ENCODE results near the gene PRR30.
"Not testable (repeated sequence)": the region's sequence is repeated elsewhere in the genome, so short reads cannot be mapped to it uniquely, and the experiment has no call there.

The PRR30 gene

GRCh38 chr2:27128668-27129571, 10.3 kb downstream of the PRR30 start:
- no peak for DNase-seq (ENCODE audit: low read depth in 2 of 2)

GRCh38 chr2:27127883-27128667, 11.1 kb downstream of the PRR30 start:
- DNase-seq (ENCODE audit: low read depth in 2 of 2), result no peak

GRCh38 chr2:27126252-27126710, 12.9 kb downstream of the PRR30 start:
- DNase-seq (ENCODE audit: low read depth in 2 of 2), result no peak

DNA sequence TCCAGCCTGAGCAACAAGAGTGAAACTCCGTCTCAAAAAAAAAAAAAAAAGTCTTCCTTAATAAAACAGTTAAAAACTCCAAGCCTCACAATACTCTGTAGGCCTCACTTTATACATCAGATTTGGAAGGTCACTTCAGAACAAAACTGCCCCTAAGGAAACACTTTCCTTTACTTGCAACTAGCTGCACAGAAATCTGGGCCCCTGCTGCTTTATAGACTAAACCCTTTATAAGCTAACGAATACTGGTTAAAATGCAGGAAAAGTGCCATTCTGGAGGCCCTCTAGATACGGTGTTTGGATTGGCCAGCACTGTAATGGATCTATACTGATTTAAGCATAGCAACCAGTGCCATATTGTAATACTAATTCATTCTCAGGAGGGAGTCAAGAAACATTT, 14.1 kb downstream of the PRR30 start:
- no peak for DNase-seq (ENCODE audit: low read depth in 2 of 2)

DNA sequence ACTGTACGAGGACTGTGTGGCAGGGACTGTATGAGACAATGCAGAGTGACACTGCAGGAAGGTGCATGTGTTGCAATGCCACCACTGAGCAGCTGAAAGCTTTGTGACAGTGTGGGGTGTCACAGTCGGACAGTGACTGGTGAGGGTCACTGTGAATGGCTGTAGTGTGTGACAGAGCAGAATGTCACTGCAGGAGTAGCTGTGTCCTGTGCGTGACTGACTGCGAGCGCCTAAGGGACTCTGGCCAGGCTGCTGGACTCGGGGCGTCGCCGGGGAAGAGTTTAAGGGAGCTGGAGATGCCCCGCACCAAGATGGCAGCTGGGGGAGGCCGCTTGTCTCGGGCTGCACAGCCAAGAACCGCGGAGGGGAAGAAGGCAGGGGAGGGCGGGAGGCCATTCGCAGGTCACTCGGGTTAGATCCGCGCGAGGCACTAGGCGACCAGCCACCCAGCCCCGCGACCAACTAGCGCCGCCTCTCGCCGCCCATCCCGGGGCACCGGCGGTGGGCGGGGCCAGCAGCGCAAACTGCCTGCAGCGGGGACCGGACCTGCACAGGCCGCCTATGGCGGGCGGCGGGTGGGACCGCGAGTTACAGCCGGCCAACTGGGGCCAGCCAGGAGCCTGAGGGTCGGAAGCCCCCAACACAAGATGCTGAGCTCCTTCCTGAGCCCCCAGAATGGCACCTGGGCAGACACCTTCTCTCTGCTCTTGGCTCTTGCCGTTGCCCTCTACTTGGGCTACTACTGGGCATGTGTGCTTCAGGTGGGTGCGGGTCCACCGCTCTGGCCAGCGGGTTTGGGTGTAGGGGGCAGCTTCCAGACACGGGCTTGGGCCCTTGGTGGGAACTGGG, 15.7 kb downstream of the PRR30 start, which contains the start of gene ABHD1:
ABHD1 (plus strand) TSS at position 514 of the 849 bp plus-strand sequence; CDS start at position 648, 134 bp downstream.
- DNase-seq (ENCODE audit: low read depth in 2 of 2), result peak; percentile 28 to 40

GRCh38 chr2:27122791-27123190, 16.4 kb downstream of the PRR30 start:
- no peak for DNase-seq (ENCODE audit: low read depth in 2 of 2)

- no peak for DNase-seq (ENCODE audit: low read depth in 2 of 2)
Observed at GRCh38 chr2:27121906-27122305, 17.3 kb downstream of the PRR30 start.

GRCh38 chr2:27119330-27119670, 19.9 kb downstream of the PRR30 start:
- DNase-seq (ENCODE audit: low read depth in 2 of 2), result not testable (repeated sequence)

GRCh38 chr2:27118525-27119329, 20.5 kb downstream of the PRR30 start, which contains the start of gene CGREF1:
Gene CGREF1, minus strand, starts transcription at chr2:27119128. Its CDS starts 14,762 bp downstream, at chr2:27104366.
- no peak for DNase-seq (ENCODE audit: low read depth in 2 of 2)

DNA sequence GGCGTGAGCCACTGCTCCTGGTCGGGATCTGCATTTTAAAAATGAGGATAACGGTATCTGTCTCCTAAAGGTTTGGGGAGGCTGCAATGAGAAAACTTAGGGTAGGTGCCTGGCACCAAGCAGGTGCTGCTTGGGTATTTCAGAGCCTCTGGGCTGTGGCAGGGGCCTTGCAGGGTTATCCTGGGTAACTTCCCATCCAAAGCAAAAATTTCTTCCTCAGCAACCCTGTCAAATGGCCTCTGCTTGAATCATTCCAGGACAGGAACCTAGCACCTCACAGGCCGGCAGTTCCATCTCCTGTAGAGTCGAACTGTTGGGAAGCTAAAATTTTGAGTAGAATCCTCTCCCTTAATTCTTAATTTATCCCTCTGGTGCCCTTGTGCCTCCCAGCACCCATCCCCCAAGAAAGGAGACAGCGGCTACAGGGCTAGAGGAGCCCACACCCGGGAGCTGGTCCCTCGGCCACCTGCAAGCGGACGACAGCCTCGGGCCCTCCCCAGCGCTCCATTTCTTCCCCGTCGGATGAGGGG, 21.1 kb downstream of the PRR30 start:
- no peak for DNase-seq (ENCODE audit: low read depth in 2 of 2)

GRCh38 chr2:27115519-27115918, 23.7 kb downstream of the PRR30 start:
- DNase-seq (ENCODE audit: low read depth in 2 of 2), result no peak

DNA sequence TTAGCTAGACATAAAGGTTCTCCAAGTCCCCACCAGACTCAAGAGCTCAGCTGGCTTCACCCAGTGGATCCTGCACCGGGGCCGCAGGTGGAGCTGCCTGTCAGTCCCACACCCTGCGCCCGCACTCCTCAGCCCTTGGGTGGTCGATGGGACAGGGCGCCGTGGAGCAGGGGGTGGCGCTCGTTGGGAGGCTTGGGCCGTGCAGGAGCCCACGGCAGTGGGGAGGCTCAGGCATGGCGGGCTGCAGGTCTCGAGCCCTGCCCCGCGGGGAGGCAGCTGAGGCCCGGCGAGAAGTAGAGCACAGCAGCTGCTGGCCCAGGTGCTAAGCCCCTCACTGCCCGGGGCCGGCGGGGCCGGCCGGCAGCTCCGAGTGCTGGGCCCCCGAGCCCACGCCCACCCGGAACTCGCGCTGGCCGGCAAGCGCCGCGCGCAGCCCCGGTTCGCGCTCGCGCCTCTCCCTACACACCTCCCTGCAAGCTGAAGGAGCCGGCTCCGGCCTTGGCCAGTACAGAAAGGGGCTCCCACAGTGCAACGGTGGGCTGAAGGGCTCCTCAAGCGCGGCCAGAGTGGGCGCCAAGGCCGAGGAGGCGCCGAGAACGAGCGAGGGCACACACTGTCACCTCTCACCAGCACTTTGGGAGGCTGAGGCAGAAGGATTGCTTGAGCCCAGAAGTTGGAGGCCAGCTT, 27.7 kb downstream of the PRR30 start:
- not testable (repeated sequence) for DNase-seq (ENCODE audit: low read depth in 2 of 2)

GRCh38 chr2:27110603-27111352, 28.4 kb downstream of the PRR30 start:
- not testable (repeated sequence) for DNase-seq (ENCODE audit: low read depth in 2 of 2)

- no peak for DNase-seq (ENCODE audit: low read depth in 2 of 2)
Observed at GRCh38 chr2:27109083-27109482, 30.1 kb downstream of the PRR30 start.

- DNase-seq (ENCODE audit: low read depth in 2 of 2), result no peak
Observed at GRCh38 chr2:27108221-27108620, 31.0 kb downstream of the PRR30 start.

- DNase-seq (ENCODE audit: low read depth in 2 of 2), result no peak
Observed at GRCh38 chr2:27105981-27106380, 33.2 kb downstream of the PRR30 start.

GRCh38 chr2:27102329-27102728, 36.9 kb downstream of the PRR30 start:
- no peak for DNase-seq (ENCODE audit: low read depth in 2 of 2)

GRCh38 chr2:27100036-27100435, 39.2 kb downstream of the PRR30 start:
- DNase-seq (ENCODE audit: low read depth in 2 of 2), result no peak

DNA sequence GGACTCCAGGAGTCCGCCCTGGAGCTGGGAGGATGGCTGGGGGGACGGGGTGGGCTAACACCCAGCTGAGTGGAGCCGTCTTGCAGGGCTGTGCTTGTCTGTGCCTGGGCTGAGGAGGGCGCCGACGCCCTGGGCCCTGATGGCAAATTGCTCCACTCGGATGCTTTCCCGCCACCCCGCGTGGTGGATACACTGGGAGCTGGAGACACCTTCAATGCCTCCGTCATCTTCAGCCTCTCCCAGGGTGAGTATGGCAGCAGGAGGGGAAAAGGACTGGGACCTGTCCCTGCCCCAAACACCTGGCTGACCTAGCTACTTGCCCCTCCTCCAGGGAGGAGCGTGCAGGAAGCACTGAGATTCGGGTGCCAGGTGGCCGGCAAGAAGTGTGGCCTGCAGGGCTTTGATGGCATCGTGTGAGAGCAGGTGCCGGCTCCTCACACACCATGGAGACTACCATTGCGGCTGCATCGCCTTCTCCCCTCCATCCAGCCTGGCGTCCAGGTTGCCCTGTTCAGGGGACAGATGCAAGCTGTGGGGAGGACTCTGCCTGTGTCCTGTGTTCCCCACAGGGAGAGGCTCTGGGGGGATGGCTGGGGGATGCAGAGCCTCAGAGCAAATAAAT, 39.8 kb downstream of the PRR30 start:
- DNase-seq (ENCODE audit: low read depth in 2 of 2), result no peak

Measured in activated CD8-positive, alpha-beta memory T cell treated with anti-CD3 and anti-CD28 coated beads for 4 hours (primary cell).